Stimulated activated CD4-positive, alpha-beta T cell treated with anti-CD3 and anti-CD28 coated beads, Interleukin-1b, Interleukin-23, amount 100 ng/mL, for 24 hours (primary cell): ENCODE measurements around the gene CCND1.
"Not testable (repeated sequence)": the region's sequence is repeated elsewhere in the genome, so short reads cannot be mapped to it uniquely, and the experiment has no call there.

ENCODE experiments used
- DNase-seq, 4 experiments: peaks; one replicate each; pipeline ENCODE4 v3.0.0-alpha.2; 2020; ENCODE audit warnings: low read depth in 4 of 4, low spot score in 1 of 4

Gene CCND1

GRCh38 chr11:69617682-69618081 lies 23.3 kb upstream of the CCND1 start:
- no peak for DNase-seq

- no peak for DNase-seq
Measured at GRCh38 chr11:69618237-69618636, 22.7 kb upstream of the CCND1 start.

- DNase-seq = no peak
Measured at GRCh38 chr11:69620683-69621290, 20.2 kb upstream of the CCND1 start.

- not testable (repeated sequence) for DNase-seq
Measured at GRCh38 chr11:69622097-69622681, 18.8 kb upstream of the CCND1 start.

- DNase-seq = no peak
Measured at GRCh38 chr11:69624293-69624692, 16.7 kb upstream of the CCND1 start.

GRCh38 chr11:69625476-69625875 lies 15.5 kb upstream of the CCND1 start:
- DNase-seq = no peak

GRCh38 chr11:69627551-69627950 lies 13.4 kb upstream of the CCND1 start:
- DNase-seq = no peak

GRCh38 chr11:69630017-69630416 lies 10.9 kb upstream of the CCND1 start:
- DNase-seq = no peak

GRCh38 chr11:69630424-69630823 lies 10.5 kb upstream of the CCND1 start:
- DNase-seq = no peak

GRCh38 chr11:69632900-69633299 lies 8.1 kb upstream of the CCND1 start:
- DNase-seq = no peak

- no peak for DNase-seq
Measured at GRCh38 chr11:69634069-69634468, 6.9 kb upstream of the CCND1 start.

GRCh38 chr11:69634590-69634989 lies 6.4 kb upstream of the CCND1 start:
- DNase-seq = no peak

- DNase-seq = no peak
Measured at GRCh38 chr11:69635195-69635594, 5.8 kb upstream of the CCND1 start.

GRCh38 chr11:69635804-69636511 lies 5.0 kb upstream of the CCND1 start:
- no peak for DNase-seq

GRCh38 chr11:69636512-69637197 lies 4.3 kb upstream of the CCND1 start:
- no peak for DNase-seq

GRCh38 chr11:69637198-69637940 lies 3.6 kb upstream of the CCND1 start:
- no peak for DNase-seq

GRCh38 chr11:69637941-69638871 lies 2.8 kb upstream of the CCND1 start:
- no peak for DNase-seq

- DNase-seq = no peak
Measured at GRCh38 chr11:69638941-69639681, 1.8 kb upstream of the CCND1 start.

- DNase-seq = no peak
Measured at GRCh38 chr11:69639831-69640230, 1.1 kb upstream of the CCND1 start.
